Gastrocnemius medialis (tissue), 4 donors: Measurements from ENCODE around the gene CHD6. TPM values are rescaled to one million over a fixed set of nuclear protein-coding genes. Genes with fewer than 3 reads are reported as not detected.
A peak's percentile ranks its signal among the peaks of the same experiment; 100 is the strongest.

Experiments used
- ATAC-seq, 2 donors: fragments of 150-250 bp; one replicate each; pipeline ENCODE4 v1.9.1; 2016
- DNase-seq, 2 donors: peaks; one replicate each; pipeline ENCODE4 v3.0.0-alpha.2; 2019
- H3K27ac ChIP-seq, 4 donors: fragments of 200-600 bp; sonication (generic); 1 replicate in 1 of 4; 2 replicates in 3 of 4; pipeline ENCODE4 v1.5.1; 2016 to 2018; ENCODE audit warnings: mild to moderate bottlenecking in 2 of 4, moderate library complexity in 1 of 4
- H3K27me3 ChIP-seq, 3 donors: fragments of 200-600 bp; sonication (generic) in 2 of 3; 1 replicate in 1 of 3; 2 replicates in 2 of 3; pipeline versions ENCODE4 v1.5.1 to v1.6.0; 2016 to 2019; ENCODE audit warnings: mild to moderate bottlenecking in 1 of 3, moderate library complexity in 1 of 3
- H3K36me3 ChIP-seq, 2 donors: fragments of 200-600 bp; sonication (generic) in 1 of 2; one replicate each; pipeline ENCODE4 v1.5.1; 2017 to 2018
- H3K4me1 ChIP-seq, 2 donors: fragments of 200-600 bp; sonication (generic) in 1 of 2; one replicate each; pipeline ENCODE4 v1.5.1; 2016 to 2017; ENCODE audit warnings: mild to moderate bottlenecking in 2 of 2
- H3K4me3 ChIP-seq, 4 donors: fragments of 200-600 bp; sonication (generic) in 3 of 4; 1 replicate in 1 of 4; 2 replicates in 3 of 4; pipeline ENCODE4 v1.5.1; 2016 to 2019; ENCODE audit warnings: mild to moderate bottlenecking in 2 of 4
- H3K9me3 ChIP-seq, 3 donors: fragments of 200-600 bp; sonication (generic) in 2 of 3; 1 replicate in 1 of 3; 2 replicates in 2 of 3; pipeline ENCODE4 v1.5.1; 2016 to 2019
- CTCF ChIP-seq, 5 experiments: fragments of 450-650 bp in 3 of 5; fragments of 200-600 bp in 2 of 5; sonication (generic) in 2 of 5; IDR thresholded peaks in 4 of 5; conservative IDR thresholded peaks in 1 of 5; 1 replicate in 4 of 5; 2 replicates in 1 of 5; pipeline ENCODE4 v1.5.1; 2016 to 2019; ENCODE audit warnings: antibody characterized with exemption in 5 of 5, mild to moderate bottlenecking in 3 of 5, moderate library complexity in 3 of 5
- POLR2A ChIP-seq, 2 donors: fragments of 450-650 bp; IDR thresholded peaks; one replicate each; pipeline ENCODE4 v1.6.1; 2017; ENCODE audit warnings: antibody characterized with exemption in 2 of 2, mild to moderate bottlenecking in 2 of 2, moderate library complexity in 2 of 2
- in situ Hi-C, 4 donors: fragments of 200-750 bp; cut with MboI; loops; one replicate each; pipeline versions ENCODE4 v1.15.0 to v1.8.0; 2017; ENCODE audit warnings: low sequenced_read_pairs in 4 of 4
- intact Hi-C: fragments of 100-400 bp; cut with DNase I; formaldehyde crosslinking; loops from one replicate; pipeline ENCODE4 v1.15.1; 2023; ENCODE audit warnings: low total_unique reads
- total RNA-seq, 4 donors: library from RNA; depleted of rRNA; stranded (reverse); fragments of >200 nt; gene quantifications; one replicate each; pipeline versions ENCODE4 v1.1.0 to v1.2.3, GENCODE V29; 2016

The CHD6 gene
- total RNA-seq, 4 donors from 2014 or later, result 12.8 to 33.7 (median 19.2) TPM

- Histone ChIP-seq H3K4me3 (no peak overlapping the region), H3K27ac (peak overlapping the region in 1 of 4 donors; percentile 9), H3K9me3 (no peaks in the 10 kb centered on the region), H3K27me3 (no peaks in the 10 kb centered on the region), H3K36me3 (no peaks in the 10 kb centered on the region), H3K4me1 (peaks cover 54 to 63% of the 10 kb centered on the region in 2 donors)
- TF ChIP-seq POLR2A (IDR thresholded peaks at IDR 0.05), result no peak
- no peak for TF ChIP-seq CTCF (IDR thresholded peaks at IDR 0.05 in 4 of 5, conservative IDR thresholded peaks at IDR 0.05 in 1 of 5)
- DNase-seq (no peak), ATAC-seq (no peak)
- intact Hi-C loops (loop anchor here (5.0 kb wide), 1 partner anchor 180 kb away; no protein-coding TSS in a partner anchor), in situ Hi-C loops (loop anchor here in 1 of 4 donors (25.0 kb wide), 1 partner anchor 100 kb away; the partner anchor contains the start of gene CHD6)
These were observed 105.6 kb downstream of the CHD6 start for GRCh38 chr20:41512624-41513023.

- H3K27ac ChIP-seq, result peak overlapping the region in 3 of 4 donors; percentile 52 to 66 (median 63)
- H3K27me3 ChIP-seq, result no peaks in the 10 kb centered on the region
- no peak overlapping the region for H3K4me3 ChIP-seq
- no peaks in the 10 kb centered on the region for H3K9me3 ChIP-seq
- TF ChIP-seq CTCF (IDR thresholded peaks at IDR 0.05 in 4 of 5, conservative IDR thresholded peaks at IDR 0.05 in 1 of 5), result no peak
- no peak for TF ChIP-seq POLR2A (IDR thresholded peaks at IDR 0.05)
- intact Hi-C loops (loop anchor here (5.0 kb wide), 1 partner anchor 181 kb away; no protein-coding TSS in a partner anchor), in situ Hi-C loops (loop anchor here in 1 of 4 donors (25.0 kb wide), 1 partner anchor 101 kb away; the partner anchor contains the start of gene CHD6)
- peaks cover 51 to 63% of the 10 kb centered on the region in 2 donors for H3K4me1 ChIP-seq
- no peaks in the 10 kb centered on the region for H3K36me3 ChIP-seq
- DNase-seq (no peak), ATAC-seq (peak in 1 of 2 donors; percentile 42)
These were observed 107.2 kb downstream of the CHD6 start for GRCh38 chr20:41510847-41511450.

GRCh38 chr20:41510224-41510623, 108.0 kb downstream of the CHD6 start:
- H3K4me1 ChIP-seq, result peaks cover 48 to 62% of the 10 kb centered on the region in 2 donors
- intact Hi-C loops, result loop anchor here (5.0 kb wide), 1 partner anchor 182 kb away; no protein-coding TSS in a partner anchor
- no peaks in the 10 kb centered on the region for H3K9me3 ChIP-seq
- TF ChIP-seq CTCF (IDR thresholded peaks at IDR 0.05 in 4 of 5, conservative IDR thresholded peaks at IDR 0.05 in 1 of 5), result no peak
- no peak for TF ChIP-seq POLR2A (IDR thresholded peaks at IDR 0.05)
- no peaks in the 10 kb centered on the region for H3K27me3 ChIP-seq
- no peaks in the 10 kb centered on the region for H3K36me3 ChIP-seq
- in situ Hi-C loops, result loop anchor here in 1 of 4 donors (25.0 kb wide), 1 partner anchor 102 kb away; the partner anchor contains the start of gene CHD6
- no peak overlapping the region for H3K4me3 ChIP-seq
- peak in 1 of 2 donors; percentile 49 for ATAC-seq
- peak overlapping the region; percentile 44 to 66 (median 58) for H3K27ac ChIP-seq
- peak in 1 of 2 donors; percentile 22 for DNase-seq

- peak; percentile 97 to 99 for ATAC-seq
- Histone ChIP-seq H3K4me1 (peaks cover 48 to 55% of the 10 kb centered on the region in 2 donors), H3K9me3 (no peaks in the 10 kb centered on the region), H3K27me3 (no peaks in the 10 kb centered on the region), H3K4me3 (no peak overlapping the region), H3K36me3 (no peaks in the 10 kb centered on the region), H3K27ac (peak overlapping the region; percentile 27 to 66 (median 58))
- peak; percentile 73 to 80 for DNase-seq
- intact Hi-C loops, result loop anchor here (5.0 kb wide), 2 partner anchors 108 to 183 kb away; partner anchors contain the start of gene CHD6
- in situ Hi-C loops, result loop anchor here in 1 of 4 donors (25.0 kb wide), 1 partner anchor 103 kb away; the partner anchor contains the start of gene CHD6
- TF ChIP-seq POLR2A (IDR thresholded peaks at IDR 0.05), result no peak
- no peak for TF ChIP-seq CTCF (IDR thresholded peaks at IDR 0.05 in 4 of 5, conservative IDR thresholded peaks at IDR 0.05 in 1 of 5)
These were observed 108.6 kb downstream of the CHD6 start for GRCh38 chr20:41509316-41510200.
